HTR-8/SVneo (cell line): ENCODE results near the gene HGFAC.

Source experiments
- DNase-seq: peaks from one replicate; pipeline ENCODE4 v3.0.0; 2011; ENCODE audit warnings: low spot score, mixed read lengths; ENCODE audit not compliant: insufficient read length
- FAIRE-seq: peaks from 2 replicates; lab custom pipeline; 2011; peaks lifted over from hg19 to GRCh38; lab: Jason Lieb, UNC

HGFAC gene

DNA sequence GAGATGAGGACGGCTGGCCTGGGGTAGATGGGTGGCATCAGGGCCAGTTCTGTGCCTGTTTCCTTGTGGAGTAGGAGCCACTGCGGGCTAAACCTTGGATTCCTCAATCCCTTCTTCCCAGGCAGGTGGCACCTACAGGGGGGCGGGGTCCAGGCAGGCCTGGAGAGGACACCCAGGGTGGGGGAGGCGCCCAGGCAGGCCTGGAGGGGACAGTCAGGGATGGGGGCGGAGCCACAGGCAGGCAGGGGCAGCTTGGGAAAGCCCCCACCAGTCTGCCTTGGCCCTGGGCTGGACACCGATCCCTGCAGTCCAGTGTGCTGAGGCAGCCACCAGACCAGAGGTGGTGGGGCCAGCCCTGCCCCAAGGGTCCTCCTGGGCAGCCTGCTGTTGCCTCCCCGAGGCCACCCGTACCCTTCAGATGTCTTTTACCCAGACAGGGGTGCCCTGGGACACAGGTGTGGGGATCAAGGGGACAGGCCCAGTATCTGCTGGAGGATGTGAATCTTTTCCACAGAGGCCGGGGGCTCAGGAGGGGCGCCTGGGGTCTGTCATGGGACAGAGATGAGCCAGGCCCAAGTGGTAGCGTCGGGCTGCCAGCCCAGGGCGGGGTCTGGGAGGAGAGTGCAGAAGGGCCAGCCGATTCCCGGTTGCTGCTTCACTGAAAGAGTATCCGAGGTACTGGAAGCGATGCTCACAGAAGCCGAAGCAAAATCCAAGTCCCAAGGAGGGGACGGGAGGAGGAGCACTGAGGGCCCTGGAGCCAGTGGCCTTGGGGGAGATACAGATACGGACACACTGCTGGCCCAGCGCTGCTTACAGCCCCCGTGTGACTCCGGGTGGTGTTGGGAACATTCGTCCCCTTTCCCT is 56.0 kb downstream of the HGFAC start:
- FAIRE-seq (no peak), DNase-seq (no peak)

DNA sequence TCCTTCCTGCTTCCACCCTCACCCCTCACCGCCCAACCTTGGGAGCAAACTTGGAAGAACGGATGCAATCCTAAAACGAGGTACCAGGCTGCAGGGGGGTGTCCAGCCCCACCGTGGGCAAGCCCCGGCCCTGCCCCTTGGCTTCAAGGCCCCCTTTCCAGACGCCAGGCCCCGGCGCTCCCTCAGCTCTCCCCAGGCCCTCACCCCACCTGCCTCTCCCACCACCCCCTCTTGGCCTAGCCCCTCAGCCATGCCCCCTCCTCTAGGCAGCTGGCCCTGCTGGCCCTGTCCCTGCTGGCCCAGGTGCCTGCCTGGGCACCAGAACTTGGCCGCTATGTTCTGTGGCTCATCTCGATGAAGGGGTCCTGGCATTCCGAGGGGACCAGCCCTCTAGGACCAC is 56.6 kb downstream of the HGFAC start:
- DNase-seq (no peak), FAIRE-seq (no peak)
